Inflammatory macrophage treated with lipopolysaccharide for 1 hour (primary cell): ENCODE data around the gene PBX3.
"Not testable (repeated sequence)": the region's sequence is repeated elsewhere in the genome, so short reads cannot be mapped to it uniquely, and the experiment has no call there.

ENCODE experiments used
- DNase-seq, 2 donors: peaks; one replicate each; pipeline ENCODE4 v3.0.0-alpha.2; 2020 to 2022

The PBX3 gene

DNA sequence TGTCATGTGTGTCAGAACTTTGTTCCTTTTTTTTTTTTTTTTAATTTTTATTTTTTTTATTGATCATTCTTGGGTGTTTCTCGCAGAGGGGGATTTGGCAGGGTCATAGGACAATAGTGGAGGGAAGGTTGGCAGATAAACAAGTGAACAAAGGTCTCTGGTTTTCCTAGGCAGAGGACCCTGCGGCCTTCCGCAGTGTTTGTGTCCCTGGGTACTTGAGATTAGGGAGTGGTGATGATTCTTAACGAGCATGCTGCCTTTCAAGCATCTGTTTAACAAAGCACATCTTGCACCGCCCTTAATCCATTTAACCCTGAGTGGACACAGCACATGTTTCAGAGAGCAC lies 32.0 kb downstream of the PBX3 start:
- DNase-seq: not testable (repeated sequence)

DNA sequence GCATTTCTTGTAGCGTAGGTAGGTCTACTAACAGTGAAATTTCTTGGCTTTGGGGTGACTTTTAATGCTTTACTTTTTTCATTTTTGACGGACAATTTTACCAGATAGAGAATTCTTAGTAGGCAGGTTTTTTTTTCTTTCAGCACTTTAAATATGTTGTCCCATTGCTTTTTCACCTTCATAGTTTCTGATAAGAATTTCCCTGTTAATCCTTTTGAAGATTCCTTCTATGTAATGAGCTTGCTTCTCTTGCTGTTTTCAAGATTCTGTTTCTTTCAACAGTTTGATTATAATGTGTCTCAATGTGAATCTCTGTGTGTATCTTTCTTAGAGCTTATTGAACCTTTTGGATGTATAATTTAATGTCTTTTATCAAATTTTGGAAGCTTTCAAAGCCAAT lies 35.5 kb downstream of the PBX3 start:
- no peak for DNase-seq

GRCh38 chr9:125784286-125785049 lies 37.3 kb downstream of the PBX3 start:
- no peak for DNase-seq

- peak; percentile 59 to 80 for DNase-seq
Observed at GRCh38 chr9:125785248-125785751, 38.1 kb downstream of the PBX3 start.

- no peak for DNase-seq
Observed at GRCh38 chr9:125787715-125788114, 40.5 kb downstream of the PBX3 start.

DNA sequence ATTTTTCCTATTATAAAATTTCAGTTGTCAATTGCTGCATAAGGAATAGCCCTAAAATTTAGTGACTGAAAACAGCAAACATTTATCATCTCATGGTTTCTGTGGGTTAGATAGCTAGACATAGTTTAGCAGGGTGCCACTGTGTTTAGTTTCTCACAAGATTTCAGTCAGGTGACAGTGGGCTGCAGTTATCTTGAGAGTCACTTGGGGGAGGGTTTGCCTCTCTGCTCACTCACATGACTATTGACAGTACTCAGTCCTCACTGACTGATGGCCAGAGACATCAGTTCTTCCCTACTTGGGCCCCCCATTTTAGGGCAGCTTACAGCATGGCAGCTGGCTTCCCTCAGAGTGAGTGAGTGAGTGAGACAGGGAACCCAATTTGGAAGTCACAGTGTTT lies 42.0 kb downstream of the PBX3 start:
- peak in 1 of 2 donors; percentile 15 for DNase-seq

DNA sequence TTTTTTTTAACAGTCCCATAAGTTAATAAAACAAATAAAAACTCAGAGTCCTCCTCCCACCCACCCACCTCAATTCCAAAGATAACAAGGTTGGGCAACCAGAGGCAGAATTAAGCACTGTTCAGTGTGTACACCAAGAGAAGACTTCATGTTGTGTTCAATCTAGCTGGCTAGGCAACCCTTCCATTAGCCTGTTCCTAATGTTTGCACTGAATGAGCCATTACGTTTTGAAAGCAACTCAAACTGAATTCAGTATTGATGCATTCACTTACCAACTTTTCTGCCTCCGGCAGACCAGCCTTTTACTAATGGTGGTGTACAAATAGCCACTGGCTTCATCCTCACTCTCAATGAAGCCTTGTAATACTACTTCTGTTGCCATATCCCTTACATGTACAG lies 47.5 kb downstream of the PBX3 start:
- DNase-seq: no peak

DNA sequence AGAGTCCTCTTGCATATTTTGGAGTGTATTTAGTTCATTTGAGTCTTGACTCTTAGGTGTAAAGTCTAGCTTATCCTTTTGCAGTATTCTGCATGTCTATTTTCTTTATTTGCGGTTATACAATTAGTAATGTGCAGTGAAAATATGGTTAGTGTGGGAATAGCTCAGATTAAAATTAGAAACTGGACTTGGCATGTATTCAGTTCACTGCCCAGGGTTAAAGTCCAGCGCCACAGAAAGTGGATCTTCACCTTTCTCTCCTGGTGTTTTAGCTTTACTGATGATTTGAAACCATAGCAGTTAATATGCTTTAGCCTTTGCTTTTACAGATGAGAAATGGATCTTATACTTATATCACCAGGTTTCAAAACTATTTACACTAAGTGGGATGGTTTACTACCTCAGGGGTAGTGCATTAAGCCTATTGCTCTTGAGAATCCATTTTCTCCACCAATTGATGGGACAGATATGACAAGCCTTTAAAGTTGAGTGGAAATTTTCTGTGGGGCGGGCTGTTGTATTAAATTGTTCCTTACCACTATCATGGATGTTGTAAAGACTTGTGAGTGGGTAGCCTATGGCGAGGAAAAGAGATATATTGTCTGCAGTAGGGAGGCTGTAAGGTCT lies 48.9 kb downstream of the PBX3 start:
- no peak for DNase-seq

GRCh38 chr9:125797930-125798329 lies 50.8 kb downstream of the PBX3 start:
- DNase-seq: no peak

- DNase-seq: no peak
Observed at GRCh38 chr9:125803526-125803925, 56.4 kb downstream of the PBX3 start.

- DNase-seq: no peak
Observed at GRCh38 chr9:125805057-125805456, 57.9 kb downstream of the PBX3 start.

GRCh38 chr9:125805586-125805985 lies 58.4 kb downstream of the PBX3 start:
- DNase-seq: no peak

- DNase-seq: no peak
Observed at GRCh38 chr9:125807079-125807478, 59.9 kb downstream of the PBX3 start.

DNA sequence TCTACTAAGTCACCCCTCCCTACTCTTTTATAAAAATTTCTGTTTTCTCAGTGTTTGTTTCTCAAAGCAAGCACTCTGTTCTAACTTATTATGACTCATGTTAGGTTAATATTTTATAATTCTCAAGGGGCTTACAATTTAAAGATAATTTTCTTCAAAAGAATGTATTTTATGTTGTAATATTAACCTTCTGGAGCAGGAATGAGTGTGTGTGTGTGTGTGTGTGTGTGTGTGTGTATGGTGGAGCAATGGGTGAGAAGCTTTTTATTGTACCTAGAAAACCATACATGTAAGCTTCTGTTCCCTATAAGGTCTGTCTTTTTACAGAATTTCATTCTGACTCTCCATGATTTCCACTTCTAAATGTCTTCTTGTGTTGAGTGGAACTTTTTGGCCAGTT lies 63.0 kb downstream of the PBX3 start:
- no peak for DNase-seq

DNA sequence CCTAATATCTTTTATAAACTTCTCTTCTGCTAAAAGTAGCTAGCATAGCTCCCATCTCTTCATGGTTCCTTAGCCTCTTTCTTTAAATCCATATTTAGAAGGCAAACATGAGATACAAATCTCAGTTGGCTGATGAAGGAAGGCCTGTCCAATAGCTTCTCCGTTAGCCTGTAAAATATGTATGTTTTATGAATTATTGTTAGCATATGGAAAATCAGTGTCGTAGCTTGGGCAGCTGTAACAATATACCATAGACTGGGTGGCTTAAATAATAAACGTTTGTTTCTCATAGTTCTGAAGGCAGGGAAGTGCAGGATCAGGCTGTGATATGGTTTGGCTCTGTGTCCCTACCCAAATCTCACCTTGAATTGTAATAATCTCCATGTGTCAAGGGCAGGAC lies 63.8 kb downstream of the PBX3 start:
- DNase-seq: no peak

GRCh38 chr9:125812403-125812802 lies 65.2 kb downstream of the PBX3 start:
- no peak for DNase-seq

- DNase-seq: no peak
Observed at GRCh38 chr9:125815568-125815967, 68.4 kb downstream of the PBX3 start.

DNA sequence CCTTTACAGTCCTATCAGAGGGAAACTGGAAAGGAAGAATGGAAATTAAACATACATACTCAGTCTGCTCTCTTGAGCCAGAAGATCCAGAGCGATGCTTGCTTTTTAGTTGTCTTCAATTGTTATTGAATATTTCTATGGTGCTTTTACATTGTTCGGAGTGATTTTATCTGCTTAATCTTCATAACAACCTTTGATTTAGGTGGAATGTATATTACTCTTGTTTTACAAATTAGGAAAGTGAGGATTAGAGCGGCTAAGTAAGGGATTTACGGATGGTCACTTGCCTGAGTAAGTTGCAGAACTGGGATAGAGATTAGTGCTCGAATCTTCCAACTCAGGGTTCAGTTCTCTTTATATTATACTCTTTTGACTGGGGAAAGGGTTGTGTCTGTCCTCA lies 69.1 kb downstream of the PBX3 start:
- DNase-seq: no peak

- no peak for DNase-seq
Observed at GRCh38 chr9:125820100-125820804, 73.1 kb downstream of the PBX3 start.

DNA sequence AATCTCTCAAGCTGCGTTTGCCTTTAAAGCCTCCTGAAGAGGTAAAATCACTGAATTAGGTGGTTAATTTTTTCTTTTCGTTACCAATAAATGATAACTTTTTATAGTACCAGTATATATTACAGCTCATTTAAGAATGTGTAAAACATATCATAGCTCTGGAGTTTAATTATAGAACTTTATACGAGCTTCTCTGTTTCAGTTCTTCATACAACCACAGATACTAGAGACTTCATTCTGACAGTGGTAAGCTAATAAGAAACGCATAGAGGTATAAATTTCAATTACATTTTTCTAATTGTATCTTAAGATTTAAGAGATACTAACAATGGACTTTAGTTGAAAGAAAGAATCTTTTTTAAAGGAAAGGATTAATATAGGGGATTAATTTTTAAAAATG lies 73.9 kb downstream of the PBX3 start:
- DNase-seq: no peak

DNA sequence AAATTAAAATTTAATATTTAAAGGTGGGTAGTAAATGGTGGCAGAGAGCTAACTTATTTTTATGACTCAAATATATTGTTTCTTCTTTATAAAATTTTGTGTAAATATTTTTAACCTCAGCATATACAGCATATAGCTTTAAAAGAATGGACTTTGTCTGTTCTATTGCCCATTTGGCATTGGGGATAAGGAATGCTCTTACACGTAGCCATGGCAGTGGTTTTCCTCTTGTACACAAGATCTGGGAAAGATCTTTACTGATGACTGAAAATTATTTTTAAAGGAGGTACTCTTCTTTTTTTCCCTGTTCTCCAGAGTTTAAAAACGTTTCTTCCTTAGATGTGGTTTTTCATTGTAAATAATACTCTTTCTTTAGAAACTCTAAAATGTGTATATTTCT lies 75.0 kb downstream of the PBX3 start:
- DNase-seq: no peak

GRCh38 chr9:125822902-125823301 lies 75.7 kb downstream of the PBX3 start:
- DNase-seq: no peak

DNA sequence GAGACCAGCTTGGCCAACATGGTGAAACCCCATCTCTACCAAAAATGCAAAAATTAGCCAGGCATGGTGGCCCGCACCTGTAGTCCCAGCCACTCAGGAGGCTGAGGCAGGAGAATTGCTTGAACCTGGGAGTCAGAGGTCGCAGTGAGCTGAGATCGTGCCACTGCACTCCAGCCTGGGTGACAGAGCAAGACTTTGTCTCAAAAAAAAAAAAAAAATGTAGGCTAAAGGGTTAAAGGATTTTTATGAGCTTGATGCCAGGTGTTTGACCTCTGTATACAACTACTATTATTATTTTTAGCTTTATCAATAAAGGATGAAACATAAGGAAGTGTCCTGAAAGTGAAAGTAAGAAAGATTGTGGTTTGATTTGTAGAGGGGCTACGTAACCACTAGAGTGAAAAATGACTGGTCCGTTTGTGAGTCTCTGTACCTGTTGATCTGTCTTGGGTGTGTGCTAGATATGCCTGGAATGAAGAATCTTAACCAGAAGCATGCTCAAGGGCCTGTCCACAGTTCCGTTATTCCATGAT lies 76.8 kb downstream of the PBX3 start:
- DNase-seq: peak in 1 of 2 donors; percentile 9

DNA sequence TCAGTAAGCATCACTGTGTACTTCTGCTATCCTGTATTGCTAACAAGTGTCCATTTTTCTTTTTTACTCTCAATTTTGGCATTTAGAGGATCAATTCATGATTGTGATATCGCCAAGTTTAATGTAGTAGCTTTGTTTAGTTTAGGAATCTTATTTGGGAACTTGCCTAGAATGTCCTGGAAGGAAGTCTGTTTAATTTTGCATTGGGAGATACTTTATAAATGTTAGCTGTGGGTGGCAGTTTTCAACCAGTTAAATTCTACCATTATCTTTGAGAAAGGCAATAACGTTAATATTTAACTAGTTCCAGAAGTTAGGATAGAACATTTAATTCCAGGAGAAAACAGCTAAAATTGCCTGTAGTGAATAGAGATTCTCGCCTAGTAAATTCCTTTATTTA lies 78.6 kb downstream of the PBX3 start:
- no peak for DNase-seq
